Heart left ventricle (tissue), 16 donors: ENCODE data around the gene ARHGAP33. TPM values are rescaled to one million over a fixed set of nuclear protein-coding genes. Genes with fewer than 3 reads are reported as not detected.

ENCODE experiments used
- ATAC-seq, 4 donors: fragments of 200-7000 bp; cut with Tn5 transposase; one replicate each; pipeline ENCODE4 v1.9.1; 2020 to 2022; ENCODE audit warnings: moderate library complexity in 4 of 4, mild to moderate bottlenecking in 3 of 4, moderate number of reproducible peaks in 1 of 4
- DNase-seq, 5 donors: peaks; one replicate each; pipeline ENCODE4 v3.0.0-alpha.2; 2020
- H3K27ac ChIP-seq, 12 donors: fragments of 200-600 bp; sonication (generic) in 4 of 12; one replicate each; pipeline versions ENCODE4 v1.5.0 to v1.8.0; 2016 to 2022; ENCODE audit warnings: mild to moderate bottlenecking in 2 of 12
- H3K27me3 ChIP-seq, 9 donors: fragments of 200-600 bp; sonication (generic) in 2 of 9; one replicate each; pipeline versions ENCODE4 v1.5.1 to v1.8.0; 2016 to 2022; ENCODE audit warnings: mild to moderate bottlenecking in 3 of 9
- H3K36me3 ChIP-seq, 9 donors: fragments of 200-600 bp; sonication (generic) in 2 of 9; one replicate each; pipeline versions ENCODE4 v1.5.0 to v1.8.0; 2018 to 2022; ENCODE audit warnings: mild to moderate bottlenecking in 2 of 9
- H3K4me1 ChIP-seq, 12 donors: fragments of 200-600 bp; sonication (generic) in 4 of 12; one replicate each; pipeline versions ENCODE4 v1.5.0 to v1.8.0; 2016 to 2022; ENCODE audit warnings: mild to moderate bottlenecking in 3 of 12
- H3K4me3 ChIP-seq, 12 donors: fragments of 200-600 bp; sonication (generic) in 4 of 12; one replicate each; pipeline versions ENCODE4 v1.5.0 to v1.8.0; 2017 to 2022; ENCODE audit warnings: mild to moderate bottlenecking in 9 of 12, moderate library complexity in 4 of 12
- H3K9me3 ChIP-seq, 12 donors: fragments of 200-600 bp; sonication (generic) in 4 of 12; one replicate each; pipeline versions ENCODE4 v1.5.0 to v1.8.0; 2016 to 2022; ENCODE audit warnings: mild to moderate bottlenecking in 1 of 12
- POLR2A ChIP-seq, 2 donors: fragments of 450-650 bp; IDR thresholded peaks; one replicate each; pipeline ENCODE4 v1.6.1; 2017; ENCODE audit warnings: antibody characterized with exemption in 2 of 2, mild to moderate bottlenecking in 2 of 2, moderate library complexity in 2 of 2
- WGBS, 4 donors: extraction: QIAGEN DNeasy Blood & Tissue Kit in 2 of 4; methylation state at CpG; one replicate each; pipeline versions ENCODE4 v1.1.5 to v1.1.7; 2013 to 2018; 5-methylcytosine and 5-hydroxymethylcytosine counted together
- intact Hi-C, 10 donors: fragments of 100-400 bp; cut with DNase I; formaldehyde crosslinking; loops; one replicate each; pipeline versions ENCODE4 v1.11.1 to v1.14.2; 2022
- polyA plus RNA-seq, 2 donors: library from polyadenylated mRNA; stranded (reverse); fragments of 200-250 nt; gene quantifications; one replicate each; pipeline ENCODE4 v1.2.3, GENCODE V29; 2013
- total RNA-seq, 9 donors: library from RNA; depleted of rRNA in 2 of 9; stranded (reverse); fragments of >200 nt in 2 of 9; fragmentation: NEBNext Ultra II Directional in 3 of 9; extraction: Animal tissue kit (Norgen Biotek cat#: 25700) in 3 of 9; gene quantifications; one replicate each; pipeline versions ENCODE4 v1.1.0 to v1.2.4, GENCODE V29; 2016 to 2023
- TF ChIP-seq, protein P1 (sequence below), 12 donors: fragments of 200-600 bp; sonication (generic) in 4 of 12; IDR thresholded peaks; one replicate each; pipeline versions ENCODE4 v1.5.0 to v1.8.0; 2018 to 2022; ENCODE audit warnings: antibody characterized with exemption in 12 of 12, mild to moderate bottlenecking in 5 of 12
- donor health status: ischemic (EF 13 %, LVEDD 7.1; RV severe dilation, severe dysfunction).
- donor health status: healthy with polysubstance abuse.
- donor health status: DM: no; HTN: yes; CAD: no.
- donor health status: DM: no; HTN: no; CAD: no.
- donor health status: ischemic (EF 25% LVEDD 6.9; RV normal size, moderate dysfunction).
- donor health status: ischemic (EF 25% LVEDD 5.7; RV mildly dilated, moderate dysfunction).
- donor health status: healthy.
- donor health status: DM: yes; HTN: yes; CAD: no.
- donor health status: ischemic (EF 35%, LVEDD 5.7; RV mildly dilated, moderate dysfunction).
- donor health status: nonischemic (EF 11% LVEDD 7.7; RV severe dilation, severe dysfunction).
- donor health status: DM: yes; HTN: yes; CAD: no.
- donor health status: PGD.
- donor health status: ischemic (EF 29% LVEDD 5.4; RV normal size, mild dysfunction).
- donor health status: nonischemic (EF 23%, LVEDD 6.1; RV moderate dilation, normal function).

Gene ARHGAP33
- total and polyA plus RNA-seq, 11 donors = 0.50 to 7.8 (median 3.4) TPM

DNA sequence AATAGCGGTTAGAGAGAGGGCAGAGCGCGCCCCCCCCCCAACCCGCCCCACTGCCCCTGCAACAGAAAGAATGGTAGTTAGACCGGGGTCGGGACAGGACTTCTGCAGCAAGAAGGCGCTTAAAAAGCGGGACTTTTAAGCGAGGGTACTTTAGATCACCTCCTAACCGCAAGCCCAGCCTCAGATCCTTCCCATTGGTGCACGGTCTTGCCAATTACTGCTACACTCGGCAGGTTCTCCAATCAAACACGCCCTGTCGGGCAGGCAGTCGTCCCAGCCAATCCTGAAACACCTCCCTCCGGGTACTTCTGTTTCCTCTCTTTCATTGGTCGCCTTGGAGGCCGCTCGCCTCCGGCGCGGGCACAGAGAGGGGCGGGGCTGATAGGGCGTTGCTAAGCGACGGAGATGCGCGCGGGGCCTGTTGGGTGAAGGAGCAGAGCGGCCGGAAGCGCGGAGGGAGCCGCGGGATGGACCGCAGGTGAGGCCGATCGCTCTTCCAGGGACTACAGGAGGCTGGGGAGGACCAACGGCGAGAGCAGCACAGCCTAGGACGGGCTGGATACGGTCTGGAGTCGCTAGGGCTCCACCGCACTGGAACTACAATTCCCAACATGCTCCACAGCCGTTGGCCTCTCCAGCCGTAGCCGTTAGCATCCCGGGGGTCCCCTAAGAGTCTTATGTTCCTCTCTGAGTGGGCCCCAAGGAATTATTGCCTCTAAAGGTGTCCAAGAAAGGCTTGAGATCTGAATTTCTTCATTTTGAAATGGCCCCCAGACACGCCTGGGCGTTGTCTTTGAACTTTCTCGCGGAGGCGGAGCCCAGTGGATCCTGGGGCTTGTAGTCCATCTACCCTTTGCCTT, 17.4 kb upstream of the ARHGAP33 start, which contains the start of gene PROSER3:
TSS of gene PROSER3 (plus strand) at position 428 of the 860 bp plus-strand sequence. CDS start at position 468, 40 bp downstream.
- H3K36me3 ChIP-seq = peaks cover 0 to 35% (median 26%) of the 10 kb centered on the region in 9 donors
- intact Hi-C loops = loop anchor here in 2 of 10 donors (1.0 to 10.0 kb wide), 4 partner anchors 17 to 387 kb away; partner anchors contain the start of genes ARHGAP33 (in 1 of the 2) and CAPNS1 (in 1 of the 2)

DNA sequence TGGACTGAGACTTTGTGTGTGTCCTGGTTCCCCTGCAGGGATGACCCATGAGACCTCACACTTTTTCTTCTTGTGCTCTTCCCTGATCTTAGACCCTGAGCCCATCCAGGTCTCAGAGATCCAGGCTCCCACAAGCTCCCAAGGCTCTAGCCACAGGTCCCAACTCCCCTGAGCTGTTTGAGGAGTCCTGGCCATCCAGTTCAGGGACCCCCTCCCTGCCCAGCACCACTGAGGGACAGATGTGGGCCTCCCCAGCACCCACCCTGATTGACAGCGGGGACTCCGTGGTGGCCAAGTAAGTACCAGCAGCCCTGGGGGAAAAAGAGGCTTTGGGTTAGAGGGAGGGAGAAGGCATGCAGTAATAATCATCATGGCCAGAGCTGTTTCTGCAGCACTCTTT, 15.7 kb upstream of the ARHGAP33 start:
- Histone ChIP-seq H3K27ac (no peak overlapping the region), H3K4me3 (no peak overlapping the region), H3K27me3 (no peaks in the 10 kb centered on the region), H3K9me3 (no peaks in the 10 kb centered on the region), H3K4me1 (peaks cover 0 to 46% (median 36%) of the 10 kb centered on the region in 12 donors), H3K36me3 (peaks cover 0 to 35% (median 25%) of the 10 kb centered on the region in 9 donors)
- ATAC-seq (no peak), DNase-seq (peak in 1 of 5 donors; percentile 28)
- TF ChIP-seq POLR2A (IDR thresholded peaks at IDR 0.05) = no peak
- TF ChIP-seq, protein P1, sequence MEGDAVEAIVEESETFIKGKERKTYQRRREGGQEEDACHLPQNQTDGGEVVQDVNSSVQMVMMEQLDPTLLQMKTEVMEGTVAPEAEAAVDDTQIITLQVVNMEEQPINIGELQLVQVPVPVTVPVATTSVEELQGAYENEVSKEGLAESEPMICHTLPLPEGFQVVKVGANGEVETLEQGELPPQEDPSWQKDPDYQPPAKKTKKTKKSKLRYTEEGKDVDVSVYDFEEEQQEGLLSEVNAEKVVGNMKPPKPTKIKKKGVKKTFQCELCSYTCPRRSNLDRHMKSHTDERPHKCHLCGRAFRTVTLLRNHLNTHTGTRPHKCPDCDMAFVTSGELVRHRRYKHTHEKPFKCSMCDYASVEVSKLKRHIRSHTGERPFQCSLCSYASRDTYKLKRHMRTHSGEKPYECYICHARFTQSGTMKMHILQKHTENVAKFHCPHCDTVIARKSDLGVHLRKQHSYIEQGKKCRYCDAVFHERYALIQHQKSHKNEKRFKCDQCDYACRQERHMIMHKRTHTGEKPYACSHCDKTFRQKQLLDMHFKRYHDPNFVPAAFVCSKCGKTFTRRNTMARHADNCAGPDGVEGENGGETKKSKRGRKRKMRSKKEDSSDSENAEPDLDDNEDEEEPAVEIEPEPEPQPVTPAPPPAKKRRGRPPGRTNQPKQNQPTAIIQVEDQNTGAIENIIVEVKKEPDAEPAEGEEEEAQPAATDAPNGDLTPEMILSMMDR (IDR thresholded peaks at IDR 0.05) = no peak
- intact Hi-C loops = loop anchor here in 2 of 10 donors (5.0 to 10.0 kb wide), 2 partner anchors 173 to 385 kb away; partner anchors contain the start of gene CAPNS1 (in 1 of the 2)
- whole genome bisulfite sequencing, 4 donors = 84 to 98% (median 93%) methylated on average over 2 of the region's 2 CpGs

More for the DNA sequence above, 17.4 kb upstream of the ARHGAP33 start, which contains the start of gene PROSER3:
- WGBS, 4 donors = 0 to 1% (median 0%) methylated on average over 22 to 53 of the region's 53 CpGs
- TF ChIP-seq POLR2A (IDR thresholded peaks at IDR 0.05) = peak in 1 of 2 donors; percentile 63
- TF ChIP-seq, protein P1 (IDR thresholded peaks at IDR 0.05) = no peak
- Histone ChIP-seq H3K9me3 (no peaks in the 10 kb centered on the region), H3K27ac (peak within 1 kb of the TSS; percentile 88 to 100 (median 96)), H3K4me3 (peak within 1 kb of the TSS; percentile 68 to 99 (median 86)), H3K4me1 (peaks cover 0 to 51% (median 37%) of the 10 kb centered on the region in 12 donors), H3K27me3 (no peaks in the 10 kb centered on the region)
- ATAC-seq (peak; percentile 75 to 89 (median 82)), DNase-seq (peak; percentile 98 to 99 (median 99))

- DNase-seq (peak in 1 of 5 donors; percentile 49), ATAC-seq (no peak)
- Histone ChIP-seq H3K27me3 (no peaks in the 10 kb centered on the region), H3K27ac (peak overlapping the region in 1 of 12 donors; percentile 47), H3K4me1 (peaks cover 0 to 35% (median 25%) of the 10 kb centered on the region in 12 donors), H3K4me3 (no peak overlapping the region), H3K36me3 (peaks cover 0 to 46% (median 33%) of the 10 kb centered on the region in 9 donors), H3K9me3 (no peaks in the 10 kb centered on the region)
- TF ChIP-seq POLR2A (IDR thresholded peaks at IDR 0.05) = no peak
- TF ChIP-seq, protein P1 (IDR thresholded peaks at IDR 0.05) = no peak
- 85 to 90% (median 88%) methylated on average over 4 of the region's 4 CpGs for WGBS, 4 donors
- intact Hi-C loops = no loop called here
These were observed 14.5 kb upstream of the ARHGAP33 start for GRCh38 chr19:35760711-35761349.
